Glutamatergic neuron (in vitro differentiated cells): Measurements from ENCODE around the gene ZMIZ1. TPM values are rescaled to one million over a fixed set of nuclear protein-coding genes. Genes with fewer than 3 reads are reported as not detected.

Experiments used
- DNase-seq: peaks from one replicate; pipeline ENCODE4 v3.0.0; 2022
- H3K27ac Mint-ChIP-seq: one replicate; pipeline ENCODE4 v1.8.0; 2020; ENCODE audit warnings: mild to moderate bottlenecking, mixed read lengths, inconsistent platforms; ENCODE audit not compliant: unreplicated experiment
- H3K27me3 Mint-ChIP-seq: one replicate; pipeline ENCODE4 v1.8.0; 2020; ENCODE audit warnings: mild to moderate bottlenecking, moderate library complexity, mixed read lengths, inconsistent platforms; ENCODE audit not compliant: unreplicated experiment
- H3K36me3 Mint-ChIP-seq: one replicate; pipeline ENCODE4 v1.8.0; 2020; ENCODE audit warnings: mild to moderate bottlenecking, mixed read lengths, inconsistent platforms; ENCODE audit not compliant: unreplicated experiment
- H3K4me1 Mint-ChIP-seq: one replicate; pipeline ENCODE4 v1.8.0; 2020; ENCODE audit warnings: mild to moderate bottlenecking, low read depth, mixed read lengths, inconsistent platforms; ENCODE audit not compliant: unreplicated experiment
- H3K4me3 Mint-ChIP-seq: one replicate; pipeline ENCODE4 v1.8.0; 2020; ENCODE audit warnings: mild to moderate bottlenecking, mixed read lengths, inconsistent platforms; ENCODE audit not compliant: unreplicated experiment
- H3K9me3 Mint-ChIP-seq: one replicate; pipeline ENCODE4 v1.8.0; 2020; ENCODE audit warnings: mild to moderate bottlenecking, moderate library complexity, mixed read lengths, inconsistent platforms; ENCODE audit not compliant: unreplicated experiment
- CTCF ChIP-seq: fragments of 200-600 bp; sonication (generic); IDR thresholded peaks from one replicate; pipeline ENCODE4 v1.5.0; 2021; ENCODE audit not compliant: partially characterized antibody, unreplicated experiment
- total RNA-seq: library from RNA; stranded (reverse); fragmentation: NEBNext Ultra II Directional; extraction: Animal tissue kit (Norgen Biotek cat#: 25700); gene quantifications from one replicate; pipeline ENCODE4 v1.2.1, GENCODE V29; 2021; ENCODE audit not compliant: unreplicated experiment

The ZMIZ1 gene
- total RNA-seq, 1 donor from 2014 or later, result 230 TPM

GRCh38 chr10:79153745-79154144, 85.0 kb downstream of the ZMIZ1 start:
- Mint-ChIP-seq H3K9me3 (peaks cover 14% of the 10 kb centered on the region), H3K36me3 (no peaks in the 10 kb centered on the region), H3K27ac (no peak overlapping the region), H3K27me3 (peaks cover 16% of the 10 kb centered on the region), H3K4me3 (no peak overlapping the region), H3K4me1 (peaks cover 29% of the 10 kb centered on the region)
- DNase-seq, result no peak
- no peak for TF ChIP-seq CTCF

- Mint-ChIP-seq H3K9me3 (peaks cover 16% of the 10 kb centered on the region), H3K27ac (no peak overlapping the region), H3K36me3 (no peaks in the 10 kb centered on the region), H3K4me3 (peak overlapping the region; percentile 14), H3K4me1 (peaks cover 31% of the 10 kb centered on the region), H3K27me3 (peaks cover 16% of the 10 kb centered on the region)
- TF ChIP-seq CTCF, result no peak
- DNase-seq, result no peak
Measured at GRCh38 chr10:79155301-79156081, 86.7 kb downstream of the ZMIZ1 start.

GRCh38 chr10:79156334-79157274, 87.8 kb downstream of the ZMIZ1 start:
- DNase-seq, result no peak
- Mint-ChIP-seq H3K9me3 (peaks cover 18% of the 10 kb centered on the region), H3K36me3 (no peaks in the 10 kb centered on the region), H3K4me3 (no peak overlapping the region), H3K27ac (no peak overlapping the region), H3K4me1 (peaks cover 37% of the 10 kb centered on the region), H3K27me3 (peaks cover 17% of the 10 kb centered on the region)
- no peak for TF ChIP-seq CTCF

- no peak for TF ChIP-seq CTCF
- peaks cover 14% of the 10 kb centered on the region for H3K27me3 Mint-ChIP-seq
- H3K4me3 Mint-ChIP-seq, result no peak overlapping the region
- no peak for DNase-seq
- no peaks in the 10 kb centered on the region for H3K36me3 Mint-ChIP-seq
- peak overlapping the region; percentile 17 for H3K27ac Mint-ChIP-seq
- H3K4me1 Mint-ChIP-seq, result peaks cover 36% of the 10 kb centered on the region
- peaks cover 20% of the 10 kb centered on the region for H3K9me3 Mint-ChIP-seq
Measured at GRCh38 chr10:79158004-79158340, 89.2 kb downstream of the ZMIZ1 start.
